IMR-90 (cell line): ENCODE measurements around the gene SLC19A1. TPM values are rescaled to one million over a fixed set of nuclear protein-coding genes. Genes with fewer than 3 reads are reported as not detected.

Source experiments
- ATAC-seq: fragments of 200-7000 bp; cut with Tn5 transposase; 2 replicates; pipeline ENCODE4 v1.9.1; 2020; ENCODE audit warnings: low read depth, mild to moderate bottlenecking, moderate library complexity
- BruUV-seq: library from RNA; stranded (reverse); fragments of 400-500 nt; replicated peaks from 2 replicates; lab custom pipeline; 2021; lab: Mats Ljungman, UMichigan
- CTCF ChIA-PET: fragments of 300-600 bp; formaldehyde crosslinking; extraction: SDS; loops from one replicate; lab custom pipeline; 2021; ENCODE audit warnings: antibody characterized with exemption; lab: Yijun Ruan, JAX
- POLR2A ChIA-PET: fragments of 300-600 bp; sonication (Branson Sonifier 250); formaldehyde crosslinking; loops from one replicate; lab custom pipeline; 2022; ENCODE audit warnings: antibody characterized with exemption; ENCODE audit not compliant: unreplicated experiment; lab: Charles Lee
- DNase-seq: peaks from one replicate; pipeline ENCODE4 v3.0.0; 2013
- H2AFZ ChIP-seq: replicated peaks from 2 replicates; pipeline ENCODE3; 2013; ENCODE audit warnings: low read length, mild to moderate bottlenecking; ENCODE audit not compliant: poor library complexity
- H2AK5ac ChIP-seq: 2 replicates; pipeline ENCODE4 v1.6.1; 2013; ENCODE audit warnings: low read depth, low read length, inconsistent platforms
- H2AK9ac ChIP-seq: replicated peaks from 2 replicates; pipeline ENCODE3; 2013; ENCODE audit warnings: mild to moderate bottlenecking, low read depth, low read length, moderate library complexity; ENCODE audit not compliant: poor library complexity
- H2BK120ac ChIP-seq: 2 replicates; pipeline ENCODE4 v1.6.1; 2013; ENCODE audit warnings: low read depth, low read length, inconsistent platforms
- H2BK15ac ChIP-seq: 3 replicates; pipeline ENCODE4 v1.6.1; 2013; ENCODE audit warnings: low read depth, low read length, inconsistent platforms
- H2BK20ac ChIP-seq: 2 replicates; pipeline ENCODE4 v1.6.1; 2013; ENCODE audit warnings: low read depth, mild to moderate bottlenecking, inconsistent platforms, low read length, moderate library complexity
- H2BK5ac ChIP-seq: 2 replicates; pipeline ENCODE4 v1.6.1; 2013; ENCODE audit warnings: mild to moderate bottlenecking, low read depth, low read length, inconsistent platforms; ENCODE audit not compliant: poor library complexity, severe bottlenecking
- H3K14ac ChIP-seq: replicated peaks from 2 replicates; pipeline ENCODE4 v1.6.1; 2013; ENCODE audit warnings: low read depth, low read length, inconsistent platforms
- H3K18ac ChIP-seq: 2 replicates; pipeline ENCODE4 v1.6.1; 2013; ENCODE audit warnings: low read depth, low read length, control low read depth
- H3K23ac ChIP-seq: 2 replicates; pipeline ENCODE4 v1.6.1; 2013; ENCODE audit warnings: low read depth, low read length, inconsistent platforms
- H3K27ac ChIP-seq: 2 replicates; pipeline ENCODE4 v1.5.1; 2013; ENCODE audit warnings: mild to moderate bottlenecking, control low read depth, low read length; ENCODE audit not compliant: insufficient read depth
- H3K27me3 ChIP-seq: 2 replicates; pipeline ENCODE4 v1.6.1; 2013; ENCODE audit warnings: low read length; ENCODE audit not compliant: control insufficient read depth, insufficient read depth
- H3K36me3 ChIP-seq: 2 replicates; pipeline ENCODE4 v1.6.1; 2013; ENCODE audit warnings: low read length, mixed read lengths; ENCODE audit not compliant: control insufficient read depth, insufficient read depth
- H3K4ac ChIP-seq: 2 replicates; pipeline ENCODE4 v1.6.1; 2013; ENCODE audit warnings: low read depth, low read length, inconsistent platforms
- H3K4me1 ChIP-seq: 2 replicates; pipeline ENCODE4 v1.6.1; 2013; ENCODE audit warnings: low read length, mixed read lengths; ENCODE audit not compliant: control insufficient read depth, insufficient read depth
- H3K4me2 ChIP-seq: 2 replicates; pipeline ENCODE4 v1.6.1; 2013; ENCODE audit warnings: low read depth, mild to moderate bottlenecking, control low read depth, low read length, moderate library complexity
- H3K4me3 ChIP-seq: 2 replicates; pipeline ENCODE4 v1.5.1; 2013; ENCODE audit warnings: low read depth, mild to moderate bottlenecking, control low read depth, low read length, moderate library complexity; ENCODE audit not compliant: insufficient read depth
- H3K56ac ChIP-seq: 2 replicates; pipeline ENCODE4 v1.6.1; 2013; ENCODE audit warnings: low read length, inconsistent platforms; ENCODE audit not compliant: insufficient read depth; ENCODE audit errors: extremely low read depth
- H3K79me1 ChIP-seq, 2 experiments: 2 replicates each; pipeline ENCODE4 v1.6.1; 2013; ENCODE audit warnings: low read length in 2 of 2, inconsistent platforms in 1 of 2, low read depth in 1 of 2
- H3K9ac ChIP-seq: 2 replicates; pipeline ENCODE4 v1.6.1; 2013; ENCODE audit warnings: low read depth, low read length, control low read depth
- H3K9me1 ChIP-seq: 2 replicates; pipeline ENCODE4 v1.6.1; 2013; ENCODE audit warnings: low read length, inconsistent platforms; ENCODE audit not compliant: insufficient read depth
- H3K9me3 ChIP-seq: 2 replicates; pipeline ENCODE4 v1.6.1; 2013; ENCODE audit warnings: low read length; ENCODE audit not compliant: control insufficient read depth, insufficient read depth
- H4K20me1 ChIP-seq: 2 replicates; pipeline ENCODE4 v1.6.1; 2013; ENCODE audit warnings: low read length, inconsistent platforms; ENCODE audit not compliant: insufficient read depth
- H4K5ac ChIP-seq: 2 replicates; pipeline ENCODE4 v1.6.1; 2013; ENCODE audit warnings: mild to moderate bottlenecking, low read depth, low read length, control low read depth
- H4K8ac ChIP-seq, 2 experiments: 2 replicates each; pipeline ENCODE4 v1.6.1; 2013; ENCODE audit warnings: low read depth in 2 of 2, low read length in 2 of 2, control low read depth in 1 of 2, inconsistent platforms in 1 of 2
- H4K91ac ChIP-seq: 2 replicates; pipeline ENCODE4 v1.6.1; 2013; ENCODE audit warnings: low read depth, low read length, inconsistent platforms; ENCODE audit not compliant: insufficient read depth
- BHLHE40 ChIP-seq: fragments of 150-350 bp; IDR thresholded peaks from 2 replicates; pipeline ENCODE4 v1.6.1; 2016; ENCODE audit warnings: mild to moderate bottlenecking, low read depth, low read length
- CEBPB ChIP-seq: IDR thresholded peaks from 2 replicates; pipeline ENCODE4 v1.6.1; 2012; ENCODE audit warnings: low read depth, low read length, improper control_type of control experiment
- CHD1 ChIP-seq: IDR thresholded peaks from 2 replicates; pipeline ENCODE4 v1.6.1; 2012; ENCODE audit warnings: low read depth, low read length, improper control_type of control experiment
- FOS ChIP-seq: fragments of 150-350 bp; IDR thresholded peaks from 2 replicates; pipeline ENCODE4 v1.6.1; 2016; ENCODE audit warnings: low read depth, low read length
- MAFK ChIP-seq: IDR thresholded peaks from 2 replicates; pipeline ENCODE4 v1.6.1; 2012; ENCODE audit warnings: low read depth, low read length, improper control_type of control experiment
- MAZ ChIP-seq: IDR thresholded peaks from 2 replicates; pipeline ENCODE4 v1.6.1; 2012; ENCODE audit warnings: low read depth, mild to moderate bottlenecking, low read length, improper control_type of control experiment, moderate library complexity, borderline replicate concordance
- MXI1 ChIP-seq: IDR thresholded peaks from 2 replicates; pipeline ENCODE4 v1.6.1; 2012; ENCODE audit warnings: low read depth, mild to moderate bottlenecking, low read length, moderate library complexity, borderline replicate concordance
- NFE2L2 ChIP-seq: fragments of 150-350 bp; IDR thresholded peaks from 2 replicates; pipeline ENCODE4 v1.6.1; 2016; ENCODE audit warnings: low read depth, mild to moderate bottlenecking, low read length
- POLR2A ChIP-seq: IDR thresholded peaks from 2 replicates; pipeline ENCODE4 v1.6.1; 2012; ENCODE audit warnings: mild to moderate bottlenecking, low read depth, low read length
- RAD21 ChIP-seq: IDR thresholded peaks from 2 replicates; pipeline ENCODE4 v1.6.1; 2012; ENCODE audit warnings: low read length, improper control_type of control experiment
- RCOR1 ChIP-seq: IDR thresholded peaks from 2 replicates; pipeline ENCODE4 v1.6.1; 2012; ENCODE audit warnings: mild to moderate bottlenecking, low read length, improper control_type of control experiment; ENCODE audit not compliant: insufficient replicate concordance
- RFX5 ChIP-seq: IDR thresholded peaks from 2 replicates; pipeline ENCODE4 v1.8.0; 2012; ENCODE audit warnings: low read depth, mild to moderate bottlenecking, low read length, moderate library complexity
- SMC3 ChIP-seq: fragments of 150-350 bp; IDR thresholded peaks from 2 replicates; pipeline ENCODE4 v1.6.1; 2016; ENCODE audit warnings: low read depth, mild to moderate bottlenecking, antibody characterized with exemption, low read length, moderate library complexity
- WGBS, 2 experiments: methylation state at CpG; one replicate each; pipeline versions ENCODE4 v1.1.5 to v1.1.7; 2013; ENCODE audit warnings: missing lambda C conversion rate in 2 of 2; ENCODE audit not compliant: insufficient read length in 1 of 2; ENCODE audit errors: extremely low coverage in 2 of 2; 5-methylcytosine and 5-hydroxymethylcytosine counted together
- dilution Hi-C: fragments of 300-500 bp; cut with HindIII; formaldehyde crosslinking; loops from one replicate; pipeline ENCODE4 v1.14.3; 2018; ENCODE audit warnings: low sequenced_read_pairs; ENCODE audit not compliant: unreplicated experiment
- in situ Hi-C: fragments of 300-500 bp; cut with MboI; formaldehyde crosslinking; loops from 3 replicates; pipeline ENCODE4 v1.14.3; 2019; ENCODE audit warnings: low sequenced_read_pairs, inconsistent platforms, mixed read lengths
- intact Hi-C: fragments of 100-400 bp; cut with micrococcal nuclease; formaldehyde crosslinking; loops from 2 replicates; pipeline ENCODE4 v1.10.0; 2022
- polyA plus RNA-seq, 3 experiments: library from polyadenylated mRNA; depleted of rRNA; stranded (reverse); fragments of >200 nt; gene quantifications; 2 replicates each; pipeline ENCODE4 v1.2.3, GENCODE V29; 2012; ENCODE audit warnings: low replicate concordance in 1 of 3
- total RNA-seq: library from RNA; depleted of rRNA; stranded (reverse); fragments of >200 nt; gene quantifications from 2 replicates; pipeline ENCODE4 v1.2.3, GENCODE V29; 2012
- TF ChIP-seq, protein P1 (sequence below): conservative IDR thresholded peaks from 2 replicates; pipeline ENCODE4 v1.5.1; 2012; ENCODE audit warnings: mild to moderate bottlenecking, low read depth, low read length, improper control_type of control experiment
- TF ChIP-seq, protein P2 (sequence below): fragments of 150-350 bp; IDR thresholded peaks from 2 replicates; pipeline ENCODE4 v1.6.1; 2017; ENCODE audit warnings: mild to moderate bottlenecking, antibody characterized with exemption, low read length, low read depth
- TF ChIP-seq, protein P3 (sequence below): fragments of 150-350 bp; IDR thresholded peaks from 2 replicates; pipeline ENCODE4 v1.6.1; 2016; ENCODE audit warnings: low read depth, mild to moderate bottlenecking, low read length, moderate library complexity, borderline replicate concordance

SLC19A1 gene
- total and polyA plus RNA-seq, 2 of the 4 experiments (the other 2 are of a cell fraction), result 2.2 to 16.2 TPM

DNA sequence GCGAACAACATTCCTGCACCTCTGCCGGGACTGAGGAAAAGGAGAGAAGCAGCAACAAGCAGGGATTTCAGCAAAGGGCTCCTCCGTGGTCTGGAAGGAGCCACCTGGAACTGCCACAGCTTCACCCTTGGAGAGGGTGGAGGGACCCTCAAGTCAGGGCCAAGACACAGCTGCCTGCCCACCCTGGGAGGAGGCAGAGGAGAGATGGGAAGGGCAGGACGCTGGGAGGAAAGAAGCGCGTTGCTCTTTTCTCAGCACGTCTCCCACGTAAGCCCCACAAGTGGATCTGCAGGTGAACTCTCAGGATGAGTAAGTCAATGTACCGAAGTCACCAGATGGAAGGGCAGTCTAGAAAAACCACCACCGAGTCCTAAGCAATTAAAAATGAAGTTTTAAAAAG, 39.6 kb downstream of the SLC19A1 start:
- Histone ChIP-seq H3K56ac (no peak overlapping the region), H4K20me1 (no peaks in the 10 kb centered on the region; the same call in 1 of the 2 replicates), H3K9ac (no peak overlapping the region), H3K4ac (no peak overlapping the region), H3K23ac (no peak overlapping the region), H4K8ac (no peak overlapping the region), H3K14ac (no peak overlapping the region), H2AK9ac (peak overlapping the region; percentile 50), H3K4me3 (no peak overlapping the region), H2BK120ac (no peak overlapping the region), H3K79me1 (peaks cover 0 to 8% of the 10 kb centered on the region in 2 experiments; a peak in 1 of 4 replicates), H2AK5ac (no peak overlapping the region), H3K18ac (no peak overlapping the region), H3K36me3 (peaks cover 45% of the 10 kb centered on the region), H3K4me2 (no peak overlapping the region), H2BK20ac (no peak overlapping the region), H2AFZ (no peak overlapping the region), H2BK15ac (no peak overlapping the region), H2BK5ac (no peak overlapping the region), H4K5ac (no peak overlapping the region), H3K27me3 (no peaks in the 10 kb centered on the region), H3K9me3 (no peaks in the 10 kb centered on the region), H3K9me1 (no peaks in the 10 kb centered on the region), H4K91ac (no peak overlapping the region), H3K27ac (no peak overlapping the region), H3K4me1 (no peaks in the 10 kb centered on the region)
- POLR2A ChIA-PET, result no interaction called here
- DNase-seq (no peak), ATAC-seq (no peak)
- in situ Hi-C loops, result no loop called here
- BruUV-seq, result no TSS peak
- intact Hi-C loops, result no loop called here
- WGBS, 2 experiments, result 88% methylated on average over 7 of the region's 10 CpGs; no CpG with 5 or more reads in 1 of the 2 experiments
- CTCF ChIA-PET, result no interaction called here
- dilution Hi-C loops, result no loop called here
- TF ChIP-seq MXI1 (no peak), FOS (no peak), CEBPB (no peak), RAD21 (no peak), BHLHE40 (no peak), SMC3 (no peak), RCOR1 (no peak), NFE2L2 (no peak), CHD1 (no peak), MAZ (no peak), RFX5 (no peak), POLR2A (no peak), MAFK (no peak)
- TF ChIP-seq, protein P1, sequence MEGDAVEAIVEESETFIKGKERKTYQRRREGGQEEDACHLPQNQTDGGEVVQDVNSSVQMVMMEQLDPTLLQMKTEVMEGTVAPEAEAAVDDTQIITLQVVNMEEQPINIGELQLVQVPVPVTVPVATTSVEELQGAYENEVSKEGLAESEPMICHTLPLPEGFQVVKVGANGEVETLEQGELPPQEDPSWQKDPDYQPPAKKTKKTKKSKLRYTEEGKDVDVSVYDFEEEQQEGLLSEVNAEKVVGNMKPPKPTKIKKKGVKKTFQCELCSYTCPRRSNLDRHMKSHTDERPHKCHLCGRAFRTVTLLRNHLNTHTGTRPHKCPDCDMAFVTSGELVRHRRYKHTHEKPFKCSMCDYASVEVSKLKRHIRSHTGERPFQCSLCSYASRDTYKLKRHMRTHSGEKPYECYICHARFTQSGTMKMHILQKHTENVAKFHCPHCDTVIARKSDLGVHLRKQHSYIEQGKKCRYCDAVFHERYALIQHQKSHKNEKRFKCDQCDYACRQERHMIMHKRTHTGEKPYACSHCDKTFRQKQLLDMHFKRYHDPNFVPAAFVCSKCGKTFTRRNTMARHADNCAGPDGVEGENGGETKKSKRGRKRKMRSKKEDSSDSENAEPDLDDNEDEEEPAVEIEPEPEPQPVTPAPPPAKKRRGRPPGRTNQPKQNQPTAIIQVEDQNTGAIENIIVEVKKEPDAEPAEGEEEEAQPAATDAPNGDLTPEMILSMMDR, result no peak
- TF ChIP-seq, protein P2, sequence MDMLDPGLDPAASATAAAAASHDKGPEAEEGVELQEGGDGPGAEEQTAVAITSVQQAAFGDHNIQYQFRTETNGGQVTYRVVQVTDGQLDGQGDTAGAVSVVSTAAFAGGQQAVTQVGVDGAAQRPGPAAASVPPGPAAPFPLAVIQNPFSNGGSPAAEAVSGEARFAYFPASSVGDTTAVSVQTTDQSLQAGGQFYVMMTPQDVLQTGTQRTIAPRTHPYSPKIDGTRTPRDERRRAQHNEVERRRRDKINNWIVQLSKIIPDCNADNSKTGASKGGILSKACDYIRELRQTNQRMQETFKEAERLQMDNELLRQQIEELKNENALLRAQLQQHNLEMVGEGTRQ, result no peak
- TF ChIP-seq, protein P3, sequence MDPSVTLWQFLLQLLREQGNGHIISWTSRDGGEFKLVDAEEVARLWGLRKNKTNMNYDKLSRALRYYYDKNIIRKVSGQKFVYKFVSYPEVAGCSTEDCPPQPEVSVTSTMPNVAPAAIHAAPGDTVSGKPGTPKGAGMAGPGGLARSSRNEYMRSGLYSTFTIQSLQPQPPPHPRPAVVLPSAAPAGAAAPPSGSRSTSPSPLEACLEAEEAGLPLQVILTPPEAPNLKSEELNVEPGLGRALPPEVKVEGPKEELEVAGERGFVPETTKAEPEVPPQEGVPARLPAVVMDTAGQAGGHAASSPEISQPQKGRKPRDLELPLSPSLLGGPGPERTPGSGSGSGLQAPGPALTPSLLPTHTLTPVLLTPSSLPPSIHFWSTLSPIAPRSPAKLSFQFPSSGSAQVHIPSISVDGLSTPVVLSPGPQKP, result no peak
